ENCODE data around the gene LY6G6F.

DNA sequence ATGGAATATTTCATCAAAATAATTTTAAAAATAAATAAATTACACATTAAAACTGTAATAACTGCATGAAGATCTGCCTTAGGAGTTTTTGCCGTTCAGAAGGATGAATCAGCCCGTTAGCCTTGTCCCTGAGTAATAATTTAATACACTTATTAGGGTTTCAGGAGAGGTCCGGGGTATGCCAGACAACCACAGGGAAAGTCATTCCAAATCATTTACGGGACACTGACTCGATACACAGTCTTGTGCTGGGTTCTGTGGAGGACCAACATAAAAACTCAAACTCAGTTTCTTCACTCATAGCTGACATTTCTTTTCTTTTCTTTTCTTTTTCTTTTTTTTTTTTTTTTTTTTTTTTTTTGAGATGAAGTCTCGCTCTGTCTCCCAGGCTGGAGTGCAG is 735 bp upstream of the LY6G6F start:
- TF ChIP-seq, protein P1, sequence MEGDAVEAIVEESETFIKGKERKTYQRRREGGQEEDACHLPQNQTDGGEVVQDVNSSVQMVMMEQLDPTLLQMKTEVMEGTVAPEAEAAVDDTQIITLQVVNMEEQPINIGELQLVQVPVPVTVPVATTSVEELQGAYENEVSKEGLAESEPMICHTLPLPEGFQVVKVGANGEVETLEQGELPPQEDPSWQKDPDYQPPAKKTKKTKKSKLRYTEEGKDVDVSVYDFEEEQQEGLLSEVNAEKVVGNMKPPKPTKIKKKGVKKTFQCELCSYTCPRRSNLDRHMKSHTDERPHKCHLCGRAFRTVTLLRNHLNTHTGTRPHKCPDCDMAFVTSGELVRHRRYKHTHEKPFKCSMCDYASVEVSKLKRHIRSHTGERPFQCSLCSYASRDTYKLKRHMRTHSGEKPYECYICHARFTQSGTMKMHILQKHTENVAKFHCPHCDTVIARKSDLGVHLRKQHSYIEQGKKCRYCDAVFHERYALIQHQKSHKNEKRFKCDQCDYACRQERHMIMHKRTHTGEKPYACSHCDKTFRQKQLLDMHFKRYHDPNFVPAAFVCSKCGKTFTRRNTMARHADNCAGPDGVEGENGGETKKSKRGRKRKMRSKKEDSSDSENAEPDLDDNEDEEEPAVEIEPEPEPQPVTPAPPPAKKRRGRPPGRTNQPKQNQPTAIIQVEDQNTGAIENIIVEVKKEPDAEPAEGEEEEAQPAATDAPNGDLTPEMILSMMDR (IDR thresholded peaks at IDR 0.05): no peak
- TF ChIP-seq POLR2A (IDR thresholded peaks at IDR 0.05): no peak

Data from ovary (tissue), 3 donors.